ENCODE measurements around the gene TXN2.

Gene TXN2

DNA sequence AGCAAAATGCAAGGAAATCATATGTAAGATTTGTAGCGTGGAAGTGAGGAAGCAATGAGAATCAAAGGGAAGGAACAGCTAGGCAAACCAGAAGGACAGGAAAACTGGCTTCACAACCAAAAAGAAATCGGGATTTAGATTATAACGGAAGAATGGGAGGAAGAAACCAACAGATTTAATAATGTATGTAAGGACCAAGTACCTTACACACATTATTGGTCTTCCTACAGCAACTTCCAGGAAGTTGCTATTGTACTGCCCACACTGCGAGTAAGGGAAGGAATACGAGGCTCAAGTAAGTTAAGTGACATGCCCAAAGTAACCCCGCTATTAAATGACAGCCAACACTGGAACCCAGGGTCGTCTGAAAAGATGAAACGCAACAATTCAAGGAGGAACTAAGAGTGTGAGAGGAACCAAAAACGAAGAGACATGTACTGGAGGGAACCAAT is 473 bp downstream of the TXN2 start:
- DNase-seq: no peak

- no peak for DNase-seq
Measured at GRCh38 chr22:36478966-36479365, 2.5 kb downstream of the TXN2 start.

DNA sequence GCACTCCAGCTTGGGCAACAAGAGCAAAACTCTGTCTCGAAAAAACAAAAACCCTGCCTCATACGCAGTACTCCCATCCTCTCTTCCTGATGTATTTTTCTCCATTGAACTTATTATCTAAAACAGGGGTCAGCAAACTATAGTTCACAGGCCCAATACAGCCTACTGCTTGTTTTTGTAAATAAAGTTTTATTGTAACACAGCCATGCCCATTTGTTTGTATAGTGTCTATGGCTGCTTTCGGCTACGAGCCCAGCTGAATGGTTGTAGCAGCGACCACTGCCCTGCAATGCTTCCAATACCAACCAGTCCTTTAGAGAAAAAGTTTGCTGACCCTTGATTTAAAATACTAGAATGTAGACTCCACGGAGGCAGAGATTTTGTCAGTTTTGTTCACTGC is 6.1 kb downstream of the TXN2 start:
- no peak for DNase-seq

- no peak for DNase-seq
Measured at GRCh38 chr22:36472689-36473088, 8.8 kb downstream of the TXN2 start.

DNA sequence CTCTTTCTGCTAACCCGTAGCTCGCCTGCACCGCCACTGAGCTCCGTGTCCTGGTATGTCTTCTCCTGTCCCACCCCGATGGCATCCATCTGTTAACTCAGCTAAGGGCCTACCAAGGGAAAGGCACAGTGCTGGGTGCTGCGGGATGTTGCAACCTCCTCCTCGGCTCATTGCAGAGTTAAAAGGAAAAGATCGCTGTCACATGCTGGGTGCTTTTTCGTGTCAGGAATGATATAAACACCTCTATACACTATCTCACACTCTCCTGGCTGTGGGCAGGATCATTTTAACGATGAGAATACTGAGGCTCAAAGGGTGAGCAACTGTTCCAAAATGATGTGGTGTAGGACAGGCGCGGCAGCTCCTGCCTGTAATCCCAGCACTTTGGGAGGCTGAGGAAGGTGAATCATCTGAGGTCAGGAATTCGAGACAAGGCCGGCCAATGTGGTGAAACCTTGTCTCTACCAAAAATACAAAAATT is 10.1 kb downstream of the TXN2 start:
- DNase-seq: no peak

DNA sequence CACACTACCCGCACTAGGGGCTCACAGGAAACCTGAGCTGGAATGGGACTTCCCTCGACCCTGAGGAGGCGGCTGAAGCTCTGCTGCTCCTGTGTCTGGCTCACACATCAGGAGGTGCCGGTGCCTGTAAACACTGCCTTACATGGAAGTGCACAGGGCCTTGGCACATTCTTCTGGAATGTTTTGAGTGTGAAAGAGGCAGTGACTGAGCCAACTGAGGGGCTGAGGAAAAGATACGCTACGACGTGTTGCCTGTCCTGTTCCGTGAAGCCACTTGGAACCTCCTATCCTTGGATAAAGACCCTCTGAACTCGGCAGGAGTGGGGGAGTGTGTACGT is 10.5 kb downstream of the TXN2 start:
- DNase-seq: no peak

DNA sequence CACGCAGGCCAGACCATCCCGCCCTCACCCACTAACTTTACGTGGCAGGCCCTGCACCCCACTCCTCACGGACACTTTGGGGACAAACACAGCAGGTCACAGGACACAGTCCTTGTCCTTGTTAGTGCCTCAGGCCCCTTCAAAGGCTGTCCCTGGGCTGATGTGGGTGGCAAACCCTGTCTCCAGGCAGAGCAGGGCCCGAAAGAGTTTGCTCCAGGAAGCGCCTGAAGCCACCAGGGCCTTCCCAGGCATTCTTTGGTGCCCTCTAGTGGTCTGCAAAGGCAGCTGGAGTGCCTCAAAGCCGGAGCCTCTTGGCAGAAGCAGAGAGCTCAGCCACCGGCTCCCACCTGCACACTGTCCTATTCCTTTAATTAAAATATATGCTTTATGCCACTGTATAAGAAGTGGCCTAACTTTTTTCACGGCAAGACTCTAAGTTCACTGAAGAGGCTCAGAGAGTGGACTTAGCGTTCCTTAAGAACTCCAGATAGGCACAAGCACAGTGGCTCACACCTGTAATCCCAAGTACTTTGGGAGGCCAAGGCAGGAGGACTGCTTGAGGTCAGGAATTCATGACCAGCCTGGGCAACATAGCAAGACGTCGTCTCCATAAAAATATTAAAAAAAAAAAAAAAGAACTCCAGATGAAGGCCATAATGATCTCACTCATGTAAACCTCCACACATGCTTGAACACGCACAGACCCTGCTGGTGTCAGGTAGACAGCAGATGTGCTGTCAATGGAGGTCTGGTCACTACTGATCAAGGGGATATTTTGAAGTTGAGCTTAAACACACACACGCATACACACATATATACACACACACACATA is 11.1 kb downstream of the TXN2 start:
- DNase-seq: peak; percentile 76

DNA sequence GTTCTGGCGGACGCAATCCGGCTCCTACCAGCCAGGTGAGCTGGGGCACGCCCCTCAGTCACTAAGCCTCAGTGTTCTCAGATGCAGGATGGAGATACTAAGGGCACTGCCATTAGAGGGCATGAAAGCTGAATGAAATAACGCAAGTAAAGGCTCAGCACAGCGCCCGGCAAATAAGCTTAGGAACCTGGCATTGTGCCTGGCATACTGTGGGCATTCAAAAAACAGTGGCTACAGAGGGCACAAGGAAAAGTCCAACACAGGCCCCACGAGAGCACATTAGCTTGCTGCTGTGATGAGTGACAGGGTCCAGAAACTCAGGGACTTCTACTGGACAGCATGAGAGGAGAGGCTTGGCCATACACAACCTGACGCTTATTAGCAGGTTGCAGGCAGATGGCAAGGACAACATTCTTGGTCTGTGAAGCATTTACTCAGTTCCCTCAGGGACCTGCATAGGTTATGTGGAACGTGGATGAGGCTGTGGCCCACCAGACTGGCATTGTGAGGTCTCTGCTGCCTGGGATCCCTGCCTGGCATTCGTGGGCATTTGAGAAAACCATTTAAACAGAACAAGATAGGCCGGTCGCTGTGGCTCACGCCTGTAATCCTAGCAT is 12.2 kb downstream of the TXN2 start:
- no peak for DNase-seq

DNA sequence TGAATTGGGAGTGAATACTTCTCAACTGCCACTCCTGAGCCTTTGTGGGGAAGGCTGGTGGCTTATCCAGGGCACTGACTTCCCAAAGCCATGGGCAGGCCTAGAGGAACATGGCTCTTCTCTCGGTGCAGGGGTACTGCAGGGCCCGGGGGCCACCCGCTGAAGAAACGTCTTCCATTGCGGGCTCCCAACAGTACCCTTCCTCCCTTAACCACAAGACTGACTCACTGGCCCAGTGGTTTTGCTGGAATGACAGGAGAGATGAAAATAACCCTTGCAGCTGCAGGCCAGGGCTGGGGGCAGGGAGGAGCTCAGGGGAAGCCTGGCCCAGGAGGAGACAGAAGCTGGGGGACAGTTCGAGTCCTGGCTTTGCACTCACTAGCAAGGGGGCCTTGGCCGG is 13.5 kb downstream of the TXN2 start:
- no peak for DNase-seq

- DNase-seq: no peak
Measured at GRCh38 chr22:36467042-36467810, 14.2 kb downstream of the TXN2 start.

DNA sequence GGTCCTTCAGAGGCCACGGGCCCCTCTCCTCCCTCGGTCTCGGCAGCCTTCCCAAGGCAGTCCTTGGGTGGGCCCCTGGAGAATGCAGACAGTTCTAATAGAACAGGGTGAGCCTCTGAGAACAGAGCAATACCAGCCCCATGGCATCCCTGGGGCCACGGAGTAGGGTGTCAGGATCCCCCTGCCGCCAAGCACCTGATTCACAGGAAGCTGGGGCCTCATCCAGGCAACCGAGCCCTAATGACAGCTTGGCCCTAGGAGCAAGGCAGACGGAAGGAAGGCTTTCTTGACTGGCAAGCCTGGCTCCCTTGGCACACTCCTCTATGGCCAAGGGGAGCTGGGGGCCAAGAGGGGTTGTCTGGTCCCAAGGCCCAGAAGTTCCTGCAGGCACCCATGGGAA is 15.2 kb downstream of the TXN2 start:
- DNase-seq: no peak

DNA sequence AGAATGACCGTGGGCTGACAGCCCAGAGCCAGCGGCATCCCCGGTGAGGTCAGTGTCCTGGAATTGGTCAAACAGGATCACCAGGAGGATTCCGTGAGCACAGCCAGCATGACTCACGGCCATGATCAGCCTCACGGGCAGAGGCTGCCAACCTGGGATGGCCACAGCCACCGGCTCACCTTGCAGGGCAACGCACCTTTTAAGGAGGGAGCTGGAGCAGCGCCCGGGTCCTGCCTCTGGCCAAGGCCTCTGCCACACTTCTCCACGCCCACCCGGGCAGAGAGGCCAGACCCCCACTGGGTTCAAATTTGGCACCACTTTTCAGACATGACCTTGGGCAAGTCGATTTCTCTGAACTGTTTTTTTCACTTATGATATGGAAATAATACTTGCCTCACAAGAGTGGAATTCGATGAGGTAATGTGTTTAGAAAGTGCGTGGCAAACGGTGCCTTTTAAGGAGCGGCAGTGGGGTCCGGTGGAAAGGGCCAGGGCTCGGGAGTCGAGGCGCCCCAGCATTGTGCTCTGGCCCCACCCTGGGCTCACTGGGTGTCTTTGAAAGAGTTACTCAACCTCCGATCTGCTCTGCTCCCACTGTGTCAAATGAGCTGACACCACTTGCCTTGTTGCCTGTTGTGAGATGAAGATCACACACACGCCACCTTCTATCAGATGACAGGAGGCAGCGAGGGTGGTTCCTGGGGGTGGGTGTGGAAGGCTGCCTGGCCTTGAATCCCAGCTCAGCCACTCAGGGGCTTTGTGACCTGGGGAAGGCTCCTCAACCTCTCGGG is 16.0 kb downstream of the TXN2 start:
- no peak for DNase-seq

DNA sequence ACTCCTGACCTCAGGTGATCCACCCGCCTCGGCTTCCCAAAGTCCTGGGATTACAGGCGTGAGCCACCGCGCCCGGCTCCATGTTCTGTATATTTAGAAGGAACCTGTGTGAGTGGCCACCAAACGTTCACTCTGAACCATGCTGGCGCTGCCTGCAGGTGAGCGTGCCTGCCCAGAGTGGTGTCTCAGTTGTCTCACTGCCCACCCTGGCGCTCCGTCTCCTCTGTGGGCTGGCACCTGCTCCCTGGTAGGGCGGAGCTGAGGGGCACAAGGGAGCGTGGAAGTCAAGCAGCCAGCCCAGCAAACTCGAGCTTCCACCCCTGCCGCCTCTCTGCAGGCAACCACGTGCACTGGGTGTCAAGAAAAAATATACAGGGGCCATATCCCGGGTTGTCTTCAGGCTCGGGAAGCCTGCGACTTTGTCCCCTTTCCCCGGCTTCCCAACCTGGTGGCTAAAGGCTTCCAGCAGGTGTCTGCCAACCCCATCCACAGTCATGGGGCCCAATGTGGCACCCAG is 16.7 kb downstream of the TXN2 start:
- no peak for DNase-seq

GRCh38 chr22:36463783-36464184 is 17.7 kb downstream of the TXN2 start:
- DNase-seq: no peak

DNA sequence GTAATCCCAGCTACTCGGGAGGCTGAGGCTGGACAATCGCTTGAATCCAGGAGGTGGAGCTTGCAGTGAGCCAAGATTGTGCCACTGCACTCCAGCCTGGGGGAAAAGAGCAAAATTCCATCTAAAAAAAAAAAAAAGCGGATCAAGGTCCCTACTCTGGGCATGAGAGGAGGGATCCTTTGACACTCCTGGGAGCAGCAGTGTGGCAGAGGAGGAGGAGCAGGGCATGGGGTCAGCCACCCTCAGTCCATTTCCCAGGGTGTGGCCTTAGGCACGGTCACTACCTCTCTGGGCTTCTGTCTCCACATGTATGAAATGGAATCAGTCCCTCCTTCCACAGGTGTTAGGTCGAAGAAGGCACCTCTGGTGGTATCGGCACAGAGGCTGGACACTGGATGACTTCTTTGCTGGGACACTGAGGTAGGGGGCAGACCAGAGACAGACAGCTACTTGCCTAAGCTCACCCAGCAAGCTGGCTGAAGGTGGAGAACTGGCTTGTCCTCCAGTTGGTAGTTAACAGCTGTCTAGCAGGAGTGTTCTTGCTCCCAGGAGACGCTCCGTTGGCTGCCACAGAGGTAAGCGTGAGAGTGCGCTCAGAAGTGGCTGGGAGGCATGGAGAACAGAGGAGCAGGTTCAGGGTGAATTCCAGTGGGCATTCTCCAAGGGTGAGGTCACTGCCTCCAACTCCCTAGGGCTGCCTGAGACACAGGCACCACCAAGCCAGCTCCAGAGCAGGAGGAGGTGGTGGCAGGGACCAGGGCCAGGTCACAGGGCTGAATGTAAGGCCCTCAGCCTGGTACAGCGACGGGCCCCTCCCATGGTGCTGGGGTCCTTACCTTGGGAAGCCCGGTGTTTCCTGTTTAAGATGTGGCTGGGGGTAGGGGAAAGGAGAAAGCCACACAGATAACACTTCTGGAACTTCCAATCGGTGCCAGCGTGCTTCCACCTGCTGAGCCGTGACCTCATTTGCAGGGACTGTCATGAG is 19.5 kb downstream of the TXN2 start:
- DNase-seq: peak; percentile 61

DNA sequence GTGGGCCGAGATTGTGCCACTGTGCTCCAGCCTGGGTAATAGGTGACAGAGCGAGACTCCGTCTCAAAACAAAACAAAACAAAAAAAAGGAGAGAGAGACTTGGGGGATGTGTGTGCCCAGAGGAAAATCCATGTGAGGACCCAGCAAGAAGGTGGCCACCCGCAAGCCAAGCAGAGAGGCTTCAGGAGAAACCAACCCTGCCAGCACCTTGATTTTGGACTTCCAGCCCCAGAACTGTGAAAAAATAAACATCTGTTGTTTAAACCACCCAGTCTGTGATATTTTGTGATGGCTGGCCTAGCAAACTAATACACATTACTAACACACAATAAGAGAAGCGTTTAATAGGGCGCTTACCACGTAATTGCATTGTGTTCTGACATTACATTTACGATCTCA is 21.2 kb downstream of the TXN2 start:
- no peak for DNase-seq

DNA sequence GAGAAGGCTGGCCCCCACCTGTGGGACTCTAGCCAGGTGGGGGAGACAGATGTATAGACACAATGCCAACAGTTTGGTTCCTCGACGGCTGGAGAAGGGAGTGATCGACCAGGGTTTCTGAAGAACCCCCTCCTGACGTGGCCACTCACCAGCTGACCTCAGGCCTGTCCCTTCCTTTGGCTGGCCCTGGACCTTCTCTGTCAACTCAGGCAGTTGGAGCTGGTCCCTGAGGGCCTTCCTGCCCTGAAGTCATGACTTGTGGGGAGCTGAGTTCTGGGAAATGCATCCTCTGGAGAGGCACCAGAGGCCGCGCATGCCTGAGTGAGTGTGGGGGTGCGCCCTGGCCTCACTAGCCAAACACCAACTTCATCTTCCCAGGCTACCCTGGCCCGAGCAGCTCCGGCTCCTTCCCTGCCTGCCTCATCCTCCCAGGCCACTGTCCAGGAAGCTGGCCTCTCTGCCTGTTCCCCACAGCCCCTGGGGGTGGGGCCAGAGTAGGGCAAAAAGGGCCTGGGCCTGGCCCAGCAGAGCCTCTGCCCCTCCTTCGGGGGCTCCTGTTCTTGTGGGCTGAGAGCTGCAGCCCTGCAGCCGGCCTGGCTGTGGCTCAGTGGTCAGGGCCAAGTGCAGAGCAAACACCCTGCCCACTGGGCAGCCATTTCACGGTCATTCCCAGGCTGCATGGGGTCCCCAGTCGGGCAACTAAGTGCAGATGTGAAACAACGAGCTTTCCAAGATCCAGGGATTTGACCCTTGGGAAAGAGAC is 23.6 kb downstream of the TXN2 start:
- no peak for DNase-seq

DNA sequence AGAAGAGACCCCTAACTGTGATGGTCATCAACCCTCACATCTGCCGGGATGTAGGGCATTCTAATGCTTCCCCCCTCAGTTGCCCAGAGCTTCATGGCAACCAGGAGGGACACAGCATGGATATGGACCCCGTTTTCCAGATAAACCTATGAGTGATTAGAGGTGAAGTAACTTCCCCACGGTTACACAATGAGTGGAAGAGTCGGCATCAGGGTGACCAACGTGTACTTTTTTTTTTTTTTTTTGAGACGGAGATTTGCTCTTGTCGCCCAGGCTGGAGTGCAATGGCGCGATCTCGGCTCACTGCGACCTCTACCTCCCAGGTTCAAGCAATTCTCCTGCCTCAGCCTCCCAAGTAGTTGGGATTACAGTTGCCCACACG is 25.0 kb downstream of the TXN2 start:
- no peak for DNase-seq

DNA sequence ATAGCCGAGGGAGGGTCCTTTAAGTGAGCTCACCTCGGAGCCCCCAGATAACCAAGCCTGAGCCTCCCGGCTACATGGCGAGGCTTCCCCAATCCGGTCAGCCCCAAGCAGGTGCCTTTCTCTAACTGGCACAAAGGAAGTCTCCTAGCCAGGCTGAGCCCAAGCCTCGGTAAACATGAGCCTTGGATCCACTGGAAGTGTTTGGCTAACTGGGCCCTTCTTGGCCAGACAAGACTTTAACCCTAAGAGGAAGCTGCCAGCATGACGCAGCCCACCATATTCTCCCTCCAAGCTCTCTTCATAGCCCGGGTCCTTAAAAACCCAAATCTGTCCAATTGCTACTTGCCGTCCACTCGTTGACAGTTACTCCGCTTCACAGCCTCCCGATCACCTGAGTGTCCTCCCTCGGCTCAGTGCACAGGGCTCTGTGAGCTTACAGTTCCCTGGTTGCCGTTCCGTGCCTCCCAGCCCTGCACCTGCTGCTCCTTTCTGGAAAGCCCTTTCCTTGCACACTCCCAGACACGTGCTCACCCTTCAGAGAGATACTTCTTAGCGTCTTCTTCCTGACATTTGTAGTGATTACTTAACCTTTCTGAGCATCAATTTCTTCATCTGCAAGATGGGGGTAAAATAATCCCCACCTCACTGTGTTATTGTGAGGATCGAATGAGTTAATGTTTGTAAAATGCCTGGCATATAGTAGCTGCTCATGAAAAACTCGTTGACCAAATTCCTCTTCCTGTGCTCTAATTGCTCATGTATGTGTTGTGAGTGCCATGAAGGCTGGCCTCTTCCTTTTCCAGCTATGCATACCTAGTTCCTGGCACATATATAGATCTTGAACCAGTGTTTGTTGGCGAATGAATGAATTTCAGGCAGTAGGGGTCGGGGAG is 25.6 kb downstream of the TXN2 start:
- peak; percentile 21 for DNase-seq
